Mesodermal cell (in vitro differentiated cells): ENCODE data around the gene RAPH1. TPM values are rescaled to one million over a fixed set of nuclear protein-coding genes. Genes with fewer than 3 reads are reported as not detected.

Experiments
- H3K27ac ChIP-seq: 2 replicates; pipeline ENCODE4 v1.7.0; 2013; ENCODE audit warnings: mild to moderate bottlenecking, low read depth, low read length, moderate library complexity; ENCODE audit not compliant: severe bottlenecking
- H3K36me3 ChIP-seq: 2 replicates; pipeline ENCODE4 v1.7.1; 2013; ENCODE audit warnings: mild to moderate bottlenecking, low read length, moderate library complexity; ENCODE audit not compliant: control insufficient read depth, insufficient read depth
- H3K4me1 ChIP-seq: one replicate; pipeline ENCODE4 v1.7.1; 2013; ENCODE audit warnings: mild to moderate bottlenecking, low read length; ENCODE audit not compliant: insufficient read depth, control insufficient read depth, poor library complexity, severe bottlenecking
- H3K4me3 ChIP-seq: 2 replicates; pipeline ENCODE4 v1.7.0; 2013; ENCODE audit warnings: low read length, control low read depth, mild to moderate bottlenecking; ENCODE audit not compliant: insufficient read depth, poor library complexity, severe bottlenecking; ENCODE audit errors: extremely low read depth
- H3K9me3 ChIP-seq: 2 replicates; pipeline ENCODE4 v1.7.1; 2013; ENCODE audit warnings: mild to moderate bottlenecking, low read length, moderate library complexity; ENCODE audit not compliant: control insufficient read depth
- WGBS, 2 experiments: methylation state at CpG; one replicate each; pipeline ENCODE4 v1.1.5; 2013; ENCODE audit warnings: missing lambda C conversion rate in 2 of 2; ENCODE audit not compliant: insufficient coverage in 2 of 2; 5-methylcytosine and 5-hydroxymethylcytosine counted together
- polyA plus RNA-seq, 2 experiments: library from polyadenylated mRNA; stranded (reverse); fragments of 50-300 nt; gene quantifications; one replicate each; pipeline ENCODE4 v1.2.3, GENCODE V29; 2013

RAPH1 gene, protein sequence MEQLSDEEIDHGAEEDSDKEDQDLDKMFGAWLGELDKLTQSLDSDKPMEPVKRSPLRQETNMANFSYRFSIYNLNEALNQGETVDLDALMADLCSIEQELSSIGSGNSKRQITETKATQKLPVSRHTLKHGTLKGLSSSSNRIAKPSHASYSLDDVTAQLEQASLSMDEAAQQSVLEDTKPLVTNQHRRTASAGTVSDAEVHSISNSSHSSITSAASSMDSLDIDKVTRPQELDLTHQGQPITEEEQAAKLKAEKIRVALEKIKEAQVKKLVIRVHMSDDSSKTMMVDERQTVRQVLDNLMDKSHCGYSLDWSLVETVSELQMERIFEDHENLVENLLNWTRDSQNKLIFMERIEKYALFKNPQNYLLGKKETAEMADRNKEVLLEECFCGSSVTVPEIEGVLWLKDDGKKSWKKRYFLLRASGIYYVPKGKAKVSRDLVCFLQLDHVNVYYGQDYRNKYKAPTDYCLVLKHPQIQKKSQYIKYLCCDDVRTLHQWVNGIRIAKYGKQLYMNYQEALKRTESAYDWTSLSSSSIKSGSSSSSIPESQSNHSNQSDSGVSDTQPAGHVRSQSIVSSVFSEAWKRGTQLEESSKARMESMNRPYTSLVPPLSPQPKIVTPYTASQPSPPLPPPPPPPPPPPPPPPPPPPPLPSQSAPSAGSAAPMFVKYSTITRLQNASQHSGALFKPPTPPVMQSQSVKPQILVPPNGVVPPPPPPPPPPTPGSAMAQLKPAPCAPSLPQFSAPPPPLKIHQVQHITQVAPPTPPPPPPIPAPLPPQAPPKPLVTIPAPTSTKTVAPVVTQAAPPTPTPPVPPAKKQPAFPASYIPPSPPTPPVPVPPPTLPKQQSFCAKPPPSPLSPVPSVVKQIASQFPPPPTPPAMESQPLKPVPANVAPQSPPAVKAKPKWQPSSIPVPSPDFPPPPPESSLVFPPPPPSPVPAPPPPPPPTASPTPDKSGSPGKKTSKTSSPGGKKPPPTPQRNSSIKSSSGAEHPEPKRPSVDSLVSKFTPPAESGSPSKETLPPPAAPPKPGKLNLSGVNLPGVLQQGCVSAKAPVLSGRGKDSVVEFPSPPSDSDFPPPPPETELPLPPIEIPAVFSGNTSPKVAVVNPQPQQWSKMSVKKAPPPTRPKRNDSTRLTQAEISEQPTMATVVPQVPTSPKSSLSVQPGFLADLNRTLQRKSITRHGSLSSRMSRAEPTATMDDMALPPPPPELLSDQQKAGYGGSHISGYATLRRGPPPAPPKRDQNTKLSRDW
- 11.6 TPM for polyA plus RNA-seq (2013, experiment 1 of 2)
- 11.4 TPM for polyA plus RNA-seq (2013, experiment 2 of 2)

DNA sequence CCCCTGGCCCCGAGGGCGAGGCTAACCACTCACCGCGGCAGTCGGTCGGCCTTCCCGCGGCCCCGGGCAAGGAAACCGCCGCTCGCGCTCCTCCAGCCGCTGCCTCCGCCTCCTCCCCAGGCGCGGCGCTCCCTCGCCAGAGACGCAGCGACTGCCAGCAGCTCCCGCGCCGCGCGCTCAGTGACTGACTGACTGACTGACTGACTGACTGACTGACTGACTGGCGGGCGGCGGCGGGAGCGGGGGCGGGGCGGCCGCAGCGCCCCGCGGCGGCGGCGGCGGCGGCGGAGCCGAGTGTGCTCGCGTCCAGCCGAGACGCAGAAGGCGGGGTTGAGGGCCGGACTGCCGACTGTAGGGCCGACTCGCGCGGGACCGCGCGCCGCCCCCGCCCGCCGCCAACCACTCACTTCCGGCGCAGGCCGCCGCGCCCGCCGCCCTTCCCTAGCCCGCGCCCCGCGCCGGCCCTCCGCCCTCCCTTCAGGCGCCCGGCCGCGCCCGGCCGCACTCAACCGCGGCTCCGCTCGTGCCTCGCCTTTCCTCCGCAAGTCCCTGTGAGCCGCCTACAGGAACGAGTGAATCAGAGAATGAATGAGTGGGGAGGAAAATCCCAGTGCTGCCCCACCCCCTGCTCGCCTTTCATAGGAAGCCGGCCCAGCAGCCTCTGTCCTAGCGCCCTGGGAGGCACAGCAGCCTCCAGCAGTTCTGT lies at the start of gene RAPH1:
Gene RAPH1, minus strand, starts transcription at position 224 of the 706 bp plus-strand sequence. CDS start 39,948 bp downstream, outside the sequence.
- peak within 1 kb of the TSS; percentile 88 for H3K4me3 ChIP-seq
- 0% methylated on average over 26 to 67 of the region's 92 CpGs for WGBS, 2 experiments

DNA sequence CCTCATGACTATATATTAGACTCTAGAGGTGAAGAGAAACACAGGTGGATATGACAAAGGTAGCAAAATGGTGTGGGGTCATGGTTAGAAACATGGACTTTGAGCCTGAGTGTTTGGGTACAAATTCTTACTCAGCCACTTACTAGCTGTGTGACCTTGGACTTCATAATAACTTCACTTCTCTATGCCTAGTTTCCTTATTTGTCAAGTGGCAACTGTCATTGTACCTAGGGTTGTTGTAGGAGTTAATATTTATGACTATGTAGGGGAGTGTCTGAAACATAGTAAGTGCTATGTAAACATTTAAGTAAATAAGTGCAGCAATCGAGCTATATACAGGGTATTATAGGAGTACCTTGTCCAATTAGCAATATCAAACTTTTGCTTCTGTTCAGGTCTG lies 49.7 kb upstream of the RAPH1 start:
- H3K36me3 ChIP-seq, result no peaks in the 10 kb centered on the region
- no peaks in the 10 kb centered on the region for H3K9me3 ChIP-seq
- H3K27ac ChIP-seq, result no peak overlapping the region
- WGBS, 2 experiments, result 100% methylated on average over 1 of the region's 1 CpG; no CpG with 5 or more reads in 1 of the 2 experiments
- no peak overlapping the region for H3K4me3 ChIP-seq
- peaks cover 10% of the 10 kb centered on the region for H3K4me1 ChIP-seq

More for the DNA sequence above, at the start of gene RAPH1:
- no peaks in the 10 kb centered on the region for H3K9me3 ChIP-seq
- H3K27ac ChIP-seq, result peak within 1 kb of the TSS; percentile 87
- H3K36me3 ChIP-seq, result no peaks in the 10 kb centered on the region
- peaks cover 12% of the 10 kb centered on the region for H3K4me1 ChIP-seq

DNA sequence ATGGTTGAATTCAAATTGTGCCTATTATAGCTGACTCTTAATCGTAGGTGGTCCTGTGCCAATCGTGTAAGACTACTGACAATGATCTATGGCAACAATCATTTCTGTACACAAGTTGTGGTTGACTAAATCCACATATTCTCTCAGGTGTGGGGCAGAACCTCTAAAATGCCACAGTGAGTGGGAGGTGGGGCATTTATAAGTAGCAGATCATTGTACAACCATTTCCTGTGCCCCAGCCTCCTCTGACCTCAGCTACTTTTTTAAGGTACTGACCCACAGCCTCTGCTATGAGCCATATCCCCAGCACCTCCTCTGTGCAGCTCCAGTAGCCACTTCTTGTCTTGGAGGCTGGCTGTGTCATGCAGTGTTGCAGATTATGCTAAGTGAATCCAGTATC lies 48.6 kb upstream of the RAPH1 start:
- WGBS, 2 experiments, result 100% methylated on average over 1 to 2 of the region's 2 CpGs
- no peaks in the 10 kb centered on the region for H3K9me3 ChIP-seq
- no peaks in the 10 kb centered on the region for H3K36me3 ChIP-seq
- no peak overlapping the region for H3K4me3 ChIP-seq
- H3K4me1 ChIP-seq, result peaks cover 15% of the 10 kb centered on the region
- no peak overlapping the region for H3K27ac ChIP-seq

DNA sequence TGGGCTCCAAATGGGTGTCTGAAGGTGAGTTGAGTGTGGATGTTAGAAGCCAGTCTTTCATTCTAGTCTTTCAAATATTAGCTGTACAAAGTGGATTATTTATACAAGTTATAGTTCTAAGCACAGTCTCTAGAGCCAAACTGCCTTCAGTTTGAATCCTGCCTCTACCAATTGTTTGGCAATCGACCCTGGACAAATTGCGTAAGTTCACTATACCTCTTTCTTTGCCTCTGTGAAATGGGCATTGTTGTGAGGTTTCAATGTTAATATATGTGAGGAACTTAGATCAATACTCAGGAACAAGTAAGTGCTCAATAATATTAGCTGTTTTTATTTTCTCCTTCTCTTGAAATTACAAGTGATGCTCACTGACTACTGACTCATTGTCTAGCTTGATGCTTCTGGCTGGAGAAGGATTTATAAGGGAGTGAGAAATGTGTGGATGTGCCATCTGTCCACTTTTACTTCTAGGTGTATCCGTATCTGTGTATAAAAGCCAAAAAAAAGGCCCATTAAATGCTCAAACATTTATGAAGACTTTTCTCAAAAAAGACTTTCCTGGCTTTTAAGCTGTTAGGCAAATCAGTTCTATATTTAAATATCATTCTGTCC lies 48.1 kb upstream of the RAPH1 start:
- H3K4me1 ChIP-seq, result peaks cover 17% of the 10 kb centered on the region
- H3K4me3 ChIP-seq, result no peak overlapping the region
- WGBS, 2 experiments, result 92% methylated on average over 2 of the region's 3 CpGs; no CpG with 5 or more reads in 1 of the 2 experiments
- no peaks in the 10 kb centered on the region for H3K36me3 ChIP-seq
- no peaks in the 10 kb centered on the region for H3K9me3 ChIP-seq
- H3K27ac ChIP-seq, result no peak overlapping the region

DNA sequence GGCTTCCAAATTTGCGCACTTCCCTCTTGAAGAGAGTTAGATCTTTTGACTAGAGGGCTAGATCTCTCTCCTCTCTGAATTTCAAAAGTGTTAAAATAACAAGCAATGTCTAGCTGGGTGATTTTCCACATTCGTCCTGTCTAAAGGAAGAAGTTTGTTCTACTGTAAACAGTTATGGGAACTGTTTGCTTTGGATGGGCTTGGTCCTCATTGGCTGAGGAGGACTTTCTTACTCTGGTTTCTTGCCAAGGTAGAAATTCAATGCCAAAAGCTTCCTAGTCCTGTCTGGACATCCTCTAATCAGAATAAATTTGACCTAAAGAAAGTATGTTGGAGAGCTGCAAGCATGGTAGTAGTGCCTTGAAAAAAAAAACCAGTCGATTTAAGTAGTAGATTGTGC lies 47.4 kb upstream of the RAPH1 start:
- no peak overlapping the region for H3K27ac ChIP-seq
- no peaks in the 10 kb centered on the region for H3K36me3 ChIP-seq
- 87 to 90% methylated on average over 2 to 3 of the region's 3 CpGs for WGBS, 2 experiments
- no peak overlapping the region for H3K4me3 ChIP-seq
- no peaks in the 10 kb centered on the region for H3K9me3 ChIP-seq
- peaks cover 17% of the 10 kb centered on the region for H3K4me1 ChIP-seq

DNA sequence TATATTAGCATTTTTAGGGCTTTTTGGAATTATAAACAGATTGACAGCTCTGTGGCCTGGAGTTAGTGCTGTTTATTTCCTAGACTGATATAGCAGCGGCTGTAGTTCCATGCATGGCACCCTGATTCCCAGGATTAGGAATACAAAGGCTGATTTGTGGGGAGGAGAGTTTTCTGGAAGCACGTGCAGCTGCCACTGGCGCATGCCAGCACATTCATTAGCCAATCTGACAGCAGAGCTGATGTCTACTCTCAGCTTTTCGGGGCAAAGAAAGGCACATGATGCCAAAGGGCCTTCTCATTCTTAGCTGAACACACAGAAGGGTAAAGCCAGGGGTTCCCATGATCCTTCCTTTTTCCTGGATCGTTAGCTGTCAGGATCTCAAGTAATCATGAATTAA lies 45.7 kb upstream of the RAPH1 start:
- WGBS, 2 experiments, result 66 to 81% methylated on average over 3 to 4 of the region's 5 CpGs
- H3K36me3 ChIP-seq, result no peaks in the 10 kb centered on the region
- no peak overlapping the region for H3K4me3 ChIP-seq
- no peak overlapping the region for H3K27ac ChIP-seq
- peaks cover 14% of the 10 kb centered on the region for H3K4me1 ChIP-seq
- H3K9me3 ChIP-seq, result no peaks in the 10 kb centered on the region

DNA sequence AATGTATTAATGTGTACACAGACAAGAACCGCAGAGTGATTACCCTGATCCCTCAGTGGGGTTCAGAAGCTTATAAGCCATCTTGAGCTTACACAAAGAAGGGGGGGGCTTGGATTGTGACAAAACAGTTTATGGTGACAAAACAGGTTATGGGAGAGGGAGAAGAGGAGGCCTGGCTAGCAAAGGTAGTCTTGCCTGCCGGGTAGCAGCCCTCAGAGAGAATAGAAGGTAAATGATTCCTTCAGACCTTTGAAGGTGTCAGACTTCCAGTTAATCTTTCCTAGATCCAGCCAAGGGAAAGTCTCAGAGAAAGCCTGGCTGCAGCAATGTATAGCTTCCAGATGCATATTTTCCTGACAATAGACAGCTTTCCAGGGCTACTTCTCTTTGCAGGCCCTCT lies 44.6 kb upstream of the RAPH1 start:
- Histone ChIP-seq H3K4me3 (no peak overlapping the region), H3K4me1 (peaks cover 14% of the 10 kb centered on the region), H3K9me3 (no peaks in the 10 kb centered on the region), H3K36me3 (no peaks in the 10 kb centered on the region), H3K27ac (no peak overlapping the region)
- WGBS, 2 experiments, result 92 to 100% methylated on average over 2 of the region's 2 CpGs

DNA sequence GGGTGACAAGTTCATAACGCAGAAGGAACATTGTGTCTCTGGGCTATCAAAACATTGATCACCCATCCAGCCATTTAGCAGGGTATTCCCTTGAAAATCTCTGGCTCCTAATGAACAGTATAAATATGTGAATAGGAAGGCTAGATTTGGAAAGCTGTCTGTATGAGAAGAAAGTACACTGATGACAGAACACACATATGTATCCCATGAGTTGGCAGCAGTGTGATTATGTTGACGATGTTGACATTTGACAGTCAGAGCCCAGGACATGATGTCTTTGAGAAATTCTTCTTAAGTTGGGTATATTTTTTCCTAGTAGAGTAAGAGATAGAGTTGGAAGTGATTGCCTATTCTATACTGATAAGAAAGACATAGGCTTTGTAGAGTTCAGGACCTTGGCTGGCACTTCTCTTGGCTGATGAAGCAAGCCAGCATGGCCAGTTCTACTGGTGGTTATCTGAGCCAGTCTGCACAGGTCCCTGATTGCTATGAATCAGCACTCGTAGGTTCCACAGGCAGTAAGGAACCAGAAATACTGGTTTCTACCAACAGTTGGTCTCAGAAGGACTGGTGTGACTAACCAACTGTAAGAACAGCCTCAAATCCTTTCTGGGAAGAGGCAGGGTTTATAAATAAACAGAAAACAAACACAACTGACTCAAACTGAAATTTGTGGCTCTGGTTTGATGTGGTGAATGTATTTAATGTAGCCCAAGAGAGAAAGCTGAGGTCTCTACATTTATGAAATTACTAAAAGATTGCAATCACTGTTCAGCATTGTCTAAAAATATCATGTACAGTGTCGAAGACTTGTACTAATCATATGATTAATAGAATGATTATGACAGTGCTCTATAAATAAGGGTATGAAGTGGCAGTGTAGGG lies 43.9 kb upstream of the RAPH1 start:
- WGBS, 2 experiments, result 40 to 90% methylated on average over 1 to 2 of the region's 4 CpGs
- no peak overlapping the region for H3K4me3 ChIP-seq
- H3K4me1 ChIP-seq, result peaks cover 12% of the 10 kb centered on the region
- H3K9me3 ChIP-seq, result no peaks in the 10 kb centered on the region
- H3K36me3 ChIP-seq, result no peaks in the 10 kb centered on the region
- peak overlapping the region; percentile 23 for H3K27ac ChIP-seq

DNA sequence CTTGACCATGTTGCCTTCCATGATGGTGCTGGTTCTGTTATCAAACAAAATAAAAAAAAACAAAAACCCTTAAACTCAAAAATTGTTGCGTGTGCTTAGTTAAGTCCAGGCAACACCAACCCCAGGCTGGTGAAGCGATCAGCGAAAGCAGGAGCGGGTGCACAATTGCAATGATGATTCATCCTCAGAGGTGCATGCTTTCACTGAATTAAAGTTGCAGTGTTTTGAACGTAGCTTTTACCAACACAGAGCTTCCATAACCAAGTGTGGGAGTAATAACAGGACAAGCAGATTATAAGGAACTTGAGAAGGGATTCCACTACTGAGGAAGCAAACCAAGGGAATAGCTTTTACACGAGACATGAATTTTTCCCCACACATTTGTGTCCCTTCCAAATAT lies 39.7 kb upstream of the RAPH1 start:
- WGBS, 2 experiments, result 97 to 100% methylated on average over 2 to 5 of the region's 6 CpGs
- H3K4me3 ChIP-seq, result no peak overlapping the region

More for the DNA sequence above, 39.7 kb upstream of the RAPH1 start:
- H3K4me1 ChIP-seq, result peaks cover 7% of the 10 kb centered on the region
- H3K36me3 ChIP-seq, result no peaks in the 10 kb centered on the region
- no peak overlapping the region for H3K27ac ChIP-seq
- no peaks in the 10 kb centered on the region for H3K9me3 ChIP-seq
